Effector CD8-positive, alpha-beta T cell (primary cell): ENCODE data around the gene AVL9.
"Not testable (repeated sequence)": the region's sequence is repeated elsewhere in the genome, so short reads cannot be mapped to it uniquely, and the experiment has no call there.

ENCODE experiments used
- DNase-seq: peaks from one replicate; lab custom pipeline; 2025; lab: John Stamatoyannopoulos, UW
- total RNA-seq, 4 experiments: gene quantifications; one replicate each; lab custom pipeline; 2026; lab: John Stamatoyannopoulos, UW

Gene AVL9
- 97.7 to 141 (median 116) reads per million in 4 experiments for total RNA-seq

GRCh38 chr7:32495298-32496051 lies at the start of gene AVL9:
Gene AVL9, plus strand, starts transcription at chr7:32495489. Its CDS starts 221 bp downstream, at chr7:32495710.
- peak; percentile 97 for DNase-seq

- no peak for DNase-seq
These were observed 48.1 kb upstream of the AVL9 start for GRCh38 chr7:32447218-32447617.

GRCh38 chr7:32453341-32454011 lies 41.8 kb upstream of the AVL9 start:
- DNase-seq = no peak

- DNase-seq = no peak
These were observed 37.3 kb upstream of the AVL9 start for GRCh38 chr7:32458025-32458424.

GRCh38 chr7:32459788-32460187 lies 35.5 kb upstream of the AVL9 start:
- no peak for DNase-seq

GRCh38 chr7:32461484-32461883 lies 33.8 kb upstream of the AVL9 start:
- DNase-seq = no peak

GRCh38 chr7:32462451-32462850 lies 32.8 kb upstream of the AVL9 start:
- no peak for DNase-seq

GRCh38 chr7:32462977-32463376 lies 32.3 kb upstream of the AVL9 start:
- DNase-seq = no peak

GRCh38 chr7:32464641-32465416 lies 30.5 kb upstream of the AVL9 start:
- not testable (repeated sequence) for DNase-seq

GRCh38 chr7:32470004-32470403 lies 25.3 kb upstream of the AVL9 start:
- not testable (repeated sequence) for DNase-seq

GRCh38 chr7:32470871-32471270 lies 24.4 kb upstream of the AVL9 start:
- DNase-seq = no peak

GRCh38 chr7:32472015-32472414 lies 23.3 kb upstream of the AVL9 start:
- DNase-seq = no peak

GRCh38 chr7:32474008-32474407 lies 21.3 kb upstream of the AVL9 start:
- no peak for DNase-seq

- no peak for DNase-seq
These were observed 18.3 kb upstream of the AVL9 start for GRCh38 chr7:32476816-32477648.

GRCh38 chr7:32477649-32477980 lies 17.7 kb upstream of the AVL9 start:
- DNase-seq = no peak

- no peak for DNase-seq
These were observed 15.6 kb upstream of the AVL9 start for GRCh38 chr7:32479574-32480200.

- DNase-seq = no peak
These were observed 14.1 kb upstream of the AVL9 start for GRCh38 chr7:32481176-32481575.

GRCh38 chr7:32481921-32482320 lies 13.4 kb upstream of the AVL9 start:
- no peak for DNase-seq

- no peak for DNase-seq
These were observed 5.5 kb upstream of the AVL9 start for GRCh38 chr7:32489788-32490126.

GRCh38 chr7:32490127-32490796 lies 5.0 kb upstream of the AVL9 start, which contains the start of gene LSM5:
Gene LSM5, minus strand, starts transcription at chr7:32490380. Its CDS starts 15 bp downstream, at chr7:32490365.
- DNase-seq = peak; percentile 80

- DNase-seq = no peak
These were observed 367 bp upstream of the AVL9 start for GRCh38 chr7:32494946-32495297.
